Raji (cell line): ENCODE data around the gene ADAMTS13.

Experiments
- POLR2A ChIP-seq: IDR thresholded peaks from 2 replicates; pipeline ENCODE4 v1.6.1; 2011; ENCODE audit warnings: low read depth, low read length, control low read depth; ENCODE audit not compliant: insufficient read depth

ADAMTS13 gene

GRCh38 chr9:133430244-133430643, 8.1 kb downstream of the ADAMTS13 start:
- no peak for TF ChIP-seq POLR2A

- no peak for TF ChIP-seq POLR2A
These were observed 11.2 kb downstream of the ADAMTS13 start for GRCh38 chr9:133433351-133433843.

GRCh38 chr9:133436681-133437080, 14.5 kb downstream of the ADAMTS13 start:
- TF ChIP-seq POLR2A: no peak

GRCh38 chr9:133437753-133438531, 15.8 kb downstream of the ADAMTS13 start:
- TF ChIP-seq POLR2A: no peak

DNA sequence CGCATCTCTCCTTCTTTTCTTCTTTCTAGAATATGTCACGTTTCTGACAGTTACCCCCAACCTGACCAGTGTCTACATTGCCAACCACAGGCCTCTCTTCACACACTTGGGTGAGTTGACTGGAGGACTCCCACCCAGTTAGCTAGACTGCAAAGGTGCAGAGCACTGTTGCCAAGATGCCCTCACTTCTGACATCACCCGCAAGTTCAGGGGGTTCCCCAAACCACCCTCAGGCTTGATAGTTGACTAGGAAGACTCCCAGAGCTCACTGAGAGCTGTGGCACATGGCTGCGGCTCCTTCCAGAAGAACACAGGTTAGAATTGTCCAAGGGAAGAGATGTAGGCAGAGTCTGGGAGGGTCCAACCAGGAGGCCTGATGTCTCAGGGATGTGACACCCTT, 17.2 kb downstream of the ADAMTS13 start:
- TF ChIP-seq POLR2A: no peak

DNA sequence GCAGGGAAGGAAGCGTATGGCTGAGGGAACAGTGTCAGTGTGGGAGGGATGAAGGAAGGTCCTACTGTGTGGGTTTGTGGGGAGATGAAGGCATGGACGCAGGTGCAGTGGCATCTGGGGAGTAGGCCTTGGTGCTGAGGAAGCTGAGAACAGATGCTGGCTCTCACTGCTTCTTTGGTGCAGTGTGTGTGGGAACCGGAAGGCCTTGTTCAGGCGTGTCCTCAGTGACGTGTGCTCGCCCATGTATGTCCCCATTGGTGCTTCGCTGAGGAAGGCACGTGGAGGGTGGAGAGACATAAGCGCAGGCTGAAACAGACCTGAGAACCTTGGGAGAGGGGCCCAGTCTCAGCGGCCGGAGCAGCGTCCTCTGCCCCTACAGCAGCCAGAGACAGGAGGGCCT, 18.7 kb downstream of the ADAMTS13 start:
- TF ChIP-seq POLR2A: no peak

DNA sequence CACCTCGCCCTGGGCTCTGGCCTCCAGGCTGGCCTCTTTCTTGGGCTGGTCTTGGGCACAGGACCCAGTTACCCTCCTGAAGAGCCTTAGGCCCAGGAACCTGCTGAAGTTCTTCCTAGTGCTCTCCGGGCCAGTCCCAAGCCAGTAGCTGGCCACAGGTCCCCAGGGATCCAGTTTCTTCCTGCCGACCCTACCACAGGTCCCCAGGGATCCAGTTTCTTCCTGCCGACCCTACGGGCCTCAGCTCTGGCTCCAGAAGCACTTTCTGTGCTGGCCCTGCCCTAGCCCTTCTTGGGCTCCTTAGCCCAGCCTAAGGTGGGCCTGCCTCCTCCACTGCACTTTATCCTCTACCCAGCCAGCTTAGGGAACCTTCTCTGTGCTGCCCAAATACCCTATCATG, 19.4 kb downstream of the ADAMTS13 start:
- TF ChIP-seq POLR2A: no peak

DNA sequence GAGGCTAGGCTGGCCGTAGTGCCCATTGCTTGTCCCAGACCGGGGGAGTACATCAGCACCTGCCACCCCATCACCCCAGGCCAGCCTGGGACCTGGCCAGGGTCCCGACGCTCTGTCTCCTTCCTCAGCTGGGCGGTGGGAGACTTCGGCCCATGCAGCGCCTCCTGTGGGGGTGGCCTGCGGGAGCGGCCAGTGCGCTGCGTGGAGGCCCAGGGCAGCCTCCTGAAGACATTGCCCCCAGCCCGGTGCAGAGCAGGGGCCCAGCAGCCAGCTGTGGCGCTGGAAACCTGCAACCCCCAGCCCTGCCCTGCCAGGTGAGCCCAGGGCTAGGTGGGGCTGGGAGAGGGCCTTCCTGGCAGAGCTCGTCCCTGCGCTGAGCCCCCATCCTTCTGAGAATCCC, 21.1 kb downstream of the ADAMTS13 start:
- TF ChIP-seq POLR2A: no peak

- TF ChIP-seq POLR2A: no peak
These were observed 21.8 kb downstream of the ADAMTS13 start for GRCh38 chr9:133443982-133444381.

DNA sequence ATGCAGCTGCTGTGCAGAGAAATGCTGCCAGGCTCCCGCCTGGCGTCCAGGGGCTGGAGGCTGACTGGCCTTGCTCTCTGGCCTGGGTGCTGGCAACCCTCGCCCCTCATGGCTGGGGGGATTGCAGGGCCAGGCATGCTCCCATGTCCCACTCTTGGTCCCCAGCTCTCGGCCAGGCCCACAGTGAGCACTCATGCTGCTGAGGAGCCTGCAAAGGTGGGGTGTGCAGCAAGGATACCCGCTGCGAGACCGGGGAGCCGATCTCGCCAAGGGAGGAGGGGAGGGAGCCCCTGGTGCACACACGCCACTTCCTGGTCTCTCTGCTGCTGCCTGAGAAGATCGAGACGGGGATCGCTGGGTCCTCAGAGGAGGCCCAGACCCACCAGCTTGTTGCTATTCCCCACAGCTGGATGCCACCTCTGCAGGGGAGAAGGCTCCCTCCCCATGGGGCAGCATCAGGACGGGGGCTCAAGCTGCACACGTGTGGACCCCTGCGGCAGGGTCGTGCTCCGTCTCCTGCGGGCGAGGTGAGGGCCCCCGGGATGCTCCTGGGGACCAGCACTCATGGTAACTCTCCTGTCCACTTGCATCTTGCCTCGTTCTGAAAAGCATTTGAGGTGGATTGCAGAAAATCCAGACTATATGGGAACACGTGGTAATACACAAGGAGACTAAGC, 23.3 kb downstream of the ADAMTS13 start:
- no peak for TF ChIP-seq POLR2A

- TF ChIP-seq POLR2A: no peak
These were observed 26.4 kb downstream of the ADAMTS13 start for GRCh38 chr9:133448487-133448972.

DNA sequence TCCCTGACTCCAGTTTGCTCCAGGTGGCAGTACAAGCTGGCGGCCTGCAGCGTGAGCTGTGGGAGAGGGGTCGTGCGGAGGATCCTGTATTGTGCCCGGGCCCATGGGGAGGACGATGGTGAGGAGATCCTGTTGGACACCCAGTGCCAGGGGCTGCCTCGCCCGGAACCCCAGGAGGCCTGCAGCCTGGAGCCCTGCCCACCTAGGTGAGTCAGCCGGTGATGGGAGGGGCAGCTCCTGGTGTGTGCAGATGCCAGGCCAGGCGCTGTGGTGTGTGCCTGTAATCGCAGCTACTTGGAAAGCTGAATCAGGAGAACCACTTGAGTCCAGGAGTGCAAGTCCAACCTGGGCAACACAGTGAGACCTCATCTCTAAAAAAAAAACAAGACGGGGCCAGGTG, 27.6 kb downstream of the ADAMTS13 start:
- TF ChIP-seq POLR2A: no peak

DNA sequence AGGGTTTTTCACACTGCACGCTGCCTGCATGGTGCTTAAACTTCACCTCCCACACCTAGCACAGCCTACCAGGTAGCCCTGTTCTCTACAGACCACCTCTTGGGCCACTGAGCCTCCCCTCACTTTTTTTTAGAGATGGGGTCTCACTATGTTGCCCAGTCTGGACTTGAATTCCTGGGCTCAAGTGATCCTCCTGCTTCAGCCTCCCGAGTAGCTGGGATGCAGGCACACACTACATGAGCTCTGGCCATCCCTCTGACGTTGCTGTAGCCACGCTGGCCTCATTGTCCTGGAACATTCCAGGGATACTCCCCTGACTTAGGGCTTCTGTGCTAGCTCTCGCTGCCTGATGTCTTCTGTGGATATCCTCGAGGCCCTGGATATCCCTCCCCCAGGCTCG, 30.4 kb downstream of the ADAMTS13 start:
- TF ChIP-seq POLR2A: no peak

- TF ChIP-seq POLR2A: no peak
These were observed 31.5 kb downstream of the ADAMTS13 start for GRCh38 chr9:133453651-133454050.

GRCh38 chr9:133454325-133454724, 32.2 kb downstream of the ADAMTS13 start:
- TF ChIP-seq POLR2A: no peak
